SIG-M5 treated with dmso at 0.1 percent for 504 hours (cell line): ENCODE measurements around the gene GBF1.
A peak's percentile ranks its signal among the peaks of the same experiment; 100 is the strongest.

Experiments used
- DNase-seq: peaks from one replicate; lab custom pipeline; 2025; ENCODE audit not compliant: unreplicated experiment; lab: John Stamatoyannopoulos, UW

Gene GBF1

DNA sequence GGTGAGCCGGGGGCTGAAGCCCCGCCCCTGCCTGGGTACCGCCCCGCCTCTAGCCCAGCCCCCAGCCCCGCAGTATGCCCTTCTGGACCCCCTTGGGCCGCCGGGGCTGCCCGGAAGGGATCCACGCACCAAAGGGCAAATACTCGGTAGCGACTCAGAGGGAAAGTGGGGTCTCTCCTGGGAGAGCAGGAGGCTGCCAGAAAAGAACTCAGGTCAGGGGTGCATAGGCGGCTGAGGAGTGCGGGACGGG lies 176.1 kb downstream of the GBF1 start:
- no peak for DNase-seq

DNA sequence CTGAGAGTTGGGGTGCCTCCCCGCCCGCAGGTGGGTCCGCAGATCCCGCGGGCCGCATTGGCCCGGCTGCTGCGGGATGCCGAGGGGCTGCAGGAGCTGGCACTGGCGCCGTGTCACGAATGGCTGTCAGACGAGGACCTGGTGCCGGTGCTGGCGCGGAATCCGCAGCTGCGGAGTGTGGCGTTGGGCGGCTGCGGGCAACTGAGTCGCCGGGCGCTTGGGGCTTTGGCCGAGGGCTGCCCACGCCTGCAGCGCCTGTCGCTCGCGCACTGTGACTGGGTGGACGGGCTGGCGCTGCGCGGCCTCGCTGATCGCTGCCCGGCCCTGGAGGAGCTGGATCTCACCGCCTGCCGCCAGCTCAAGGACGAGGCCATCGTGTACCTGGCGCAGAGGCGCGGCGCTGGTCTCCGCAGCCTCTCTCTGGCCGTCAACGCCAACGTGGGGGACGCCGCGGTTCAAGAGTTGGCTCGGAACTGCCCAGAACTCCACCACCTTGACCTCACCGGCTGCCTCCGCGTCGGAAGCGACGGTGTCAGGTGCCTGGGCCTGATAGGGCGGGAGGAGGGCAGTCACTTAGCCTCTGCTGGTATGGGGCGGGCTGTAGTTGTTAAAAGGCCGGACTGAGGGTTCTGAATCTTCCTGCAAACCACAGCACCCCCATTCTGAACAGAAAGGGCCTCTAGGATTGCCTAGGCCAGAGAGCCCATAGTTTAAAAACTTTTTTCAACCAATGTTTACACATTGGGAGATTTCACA lies 176.6 kb downstream of the GBF1 start:
- DNase-seq: no peak

DNA sequence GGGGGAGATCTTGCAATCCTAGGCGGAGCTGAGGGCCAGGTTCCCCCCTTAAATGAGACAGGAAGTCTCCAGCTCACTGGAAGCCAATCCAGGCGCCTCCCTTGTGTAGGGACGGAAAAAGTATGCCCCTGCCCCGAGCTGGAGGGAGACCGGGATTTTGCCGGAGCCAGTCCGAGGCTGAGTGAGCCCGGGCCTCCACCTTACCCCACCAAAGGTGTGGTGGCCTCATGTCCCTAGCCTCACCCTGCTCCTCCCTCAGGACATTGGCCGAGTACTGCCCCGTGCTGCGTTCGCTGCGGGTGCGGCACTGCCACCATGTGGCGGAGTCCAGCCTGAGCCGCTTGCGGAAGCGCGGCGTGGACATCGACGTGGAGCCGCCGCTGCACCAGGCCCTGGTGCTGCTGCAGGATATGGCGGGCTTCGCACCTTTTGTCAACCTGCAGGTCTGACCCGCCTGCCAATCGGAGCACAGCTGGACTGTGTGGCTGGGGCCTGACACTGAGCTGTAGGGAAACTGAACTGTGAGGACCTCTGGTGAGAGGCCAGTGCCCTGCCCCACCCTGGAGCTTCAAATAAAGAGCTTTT lies 177.3 kb downstream of the GBF1 start:
- peak; percentile 61 for DNase-seq

DNA sequence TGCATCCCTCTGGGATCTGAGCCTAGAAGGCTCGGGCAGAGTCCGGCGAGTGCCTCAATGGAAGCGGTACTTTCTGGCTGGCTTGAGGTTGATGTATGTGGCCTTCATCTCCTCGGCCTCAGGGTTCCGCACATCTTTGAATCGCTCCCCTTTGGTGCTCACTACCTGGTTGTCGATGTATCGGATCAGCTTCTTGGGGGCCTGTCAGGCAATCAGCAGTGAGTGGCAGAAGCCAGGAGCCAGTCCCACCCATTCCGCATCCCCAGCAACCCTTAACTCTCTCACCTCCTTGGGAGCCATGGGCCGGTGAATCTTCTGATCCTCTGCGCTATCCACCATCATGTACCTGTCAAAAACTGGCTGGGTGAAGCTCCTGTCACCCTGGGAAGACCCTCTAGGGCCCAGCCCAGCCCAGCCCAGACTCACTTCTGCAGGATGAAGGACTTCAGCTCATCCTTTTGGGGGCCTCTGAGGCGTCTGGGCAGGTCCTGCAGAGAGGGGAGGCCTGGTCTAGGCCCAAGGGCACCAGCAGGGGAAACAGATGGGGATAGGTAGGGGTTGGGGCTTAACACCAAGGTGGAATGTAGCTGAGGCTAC lies 178.1 kb downstream of the GBF1 start:
- DNase-seq: no peak

DNA sequence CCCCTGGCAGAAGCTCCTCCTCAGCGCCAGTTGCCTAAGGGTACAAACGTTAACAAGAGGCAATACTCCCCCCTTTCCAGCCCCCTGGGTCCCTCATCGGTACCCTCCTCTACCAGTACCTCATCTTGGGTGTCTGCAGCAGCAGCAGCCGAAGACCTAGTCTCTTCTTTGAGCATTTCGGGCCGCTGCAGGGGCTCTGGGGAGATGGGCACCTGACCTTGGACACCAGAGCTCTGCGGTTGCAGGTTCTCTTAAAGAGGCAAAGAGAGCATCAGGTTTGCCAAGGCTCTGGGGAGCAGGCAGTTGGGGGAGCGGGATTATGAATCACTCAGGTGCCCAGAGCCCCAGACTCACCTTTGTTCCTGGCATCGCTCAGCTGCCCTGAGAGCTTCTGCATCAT lies 178.8 kb downstream of the GBF1 start:
- no peak for DNase-seq

DNA sequence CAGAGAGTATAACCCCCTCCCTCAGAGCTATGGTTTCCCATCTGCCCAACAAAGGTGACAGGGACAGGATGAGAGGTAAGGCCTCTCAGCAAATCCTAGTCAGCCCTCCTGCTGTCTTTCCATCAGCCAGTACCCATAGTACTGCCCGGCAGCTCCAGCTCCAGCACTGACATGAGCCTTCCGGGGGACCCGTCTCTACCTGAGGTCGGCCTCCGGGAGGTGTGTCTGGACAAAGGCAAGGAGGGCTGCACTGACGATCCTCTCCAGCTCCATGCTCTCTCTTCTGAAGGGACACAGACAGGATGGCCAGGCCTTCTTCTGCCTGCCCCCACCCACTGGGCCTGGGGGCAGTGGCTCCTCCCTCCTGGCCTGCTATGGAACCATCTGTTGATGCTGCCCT lies 179.6 kb downstream of the GBF1 start:
- DNase-seq: no peak

DNA sequence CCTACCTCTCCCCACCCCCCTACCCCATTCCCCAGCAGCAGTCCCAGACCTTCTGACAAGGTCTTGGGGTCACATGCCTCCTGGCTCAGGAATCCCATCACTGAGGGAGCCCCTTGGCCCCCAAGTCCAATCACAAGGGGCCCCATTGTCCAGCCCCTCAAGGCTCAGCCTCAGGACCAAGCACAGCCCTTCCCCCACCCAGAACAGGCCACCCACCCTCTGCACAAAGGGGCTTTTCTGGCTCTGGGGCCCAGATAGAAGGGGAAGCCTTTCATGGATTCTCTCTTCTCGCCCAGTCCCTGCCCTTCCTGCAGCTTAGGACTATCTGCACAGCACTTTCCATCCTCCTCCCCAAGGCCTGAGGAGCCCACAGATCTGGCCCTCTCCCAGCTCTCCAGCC lies 180.1 kb downstream of the GBF1 start:
- DNase-seq: no peak

DNA sequence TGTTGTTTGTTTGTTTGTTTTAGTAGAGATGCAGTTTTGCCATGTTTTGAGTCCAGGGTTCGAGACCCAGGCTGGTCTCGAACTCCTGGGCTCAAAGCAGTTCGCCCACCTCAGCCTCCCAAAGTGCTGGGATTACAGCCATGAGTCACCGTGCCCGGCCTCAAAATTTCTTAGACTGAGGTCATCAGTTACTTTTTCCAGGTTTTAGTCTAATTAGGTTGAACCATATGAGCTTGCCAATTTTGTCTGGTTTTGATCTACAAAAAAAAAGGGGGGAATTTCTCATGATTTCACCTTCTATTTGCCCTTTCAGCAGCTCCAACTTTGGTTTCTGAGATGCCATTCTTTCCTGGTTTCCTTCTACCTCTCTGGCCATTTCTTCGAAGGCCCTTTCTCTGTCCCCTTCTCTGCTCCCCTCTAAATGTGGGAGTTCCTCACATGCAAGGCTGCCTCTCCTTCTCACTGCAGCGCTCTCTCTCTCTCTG lies 181.5 kb downstream of the GBF1 start:
- DNase-seq: no peak

DNA sequence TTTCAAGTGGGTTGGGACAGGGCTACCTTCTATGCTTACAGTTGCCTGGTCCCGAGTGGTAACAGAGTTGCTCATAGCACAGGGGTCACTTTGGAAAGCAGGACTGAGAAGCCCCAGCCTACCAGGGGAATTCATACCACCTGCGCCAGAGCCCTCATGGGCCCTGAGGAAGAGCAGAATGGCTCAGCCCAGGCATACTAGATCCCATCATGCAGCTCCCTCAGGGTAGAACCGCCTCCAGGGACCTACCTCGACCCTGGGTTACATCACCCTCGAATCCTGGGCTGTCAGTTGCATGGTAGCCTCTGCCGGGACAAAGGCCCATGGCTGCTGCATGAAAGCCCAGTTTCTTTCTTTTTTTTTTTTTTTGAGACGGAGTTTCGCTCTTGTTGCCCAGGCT lies 184.1 kb downstream of the GBF1 start:
- DNase-seq: no peak

DNA sequence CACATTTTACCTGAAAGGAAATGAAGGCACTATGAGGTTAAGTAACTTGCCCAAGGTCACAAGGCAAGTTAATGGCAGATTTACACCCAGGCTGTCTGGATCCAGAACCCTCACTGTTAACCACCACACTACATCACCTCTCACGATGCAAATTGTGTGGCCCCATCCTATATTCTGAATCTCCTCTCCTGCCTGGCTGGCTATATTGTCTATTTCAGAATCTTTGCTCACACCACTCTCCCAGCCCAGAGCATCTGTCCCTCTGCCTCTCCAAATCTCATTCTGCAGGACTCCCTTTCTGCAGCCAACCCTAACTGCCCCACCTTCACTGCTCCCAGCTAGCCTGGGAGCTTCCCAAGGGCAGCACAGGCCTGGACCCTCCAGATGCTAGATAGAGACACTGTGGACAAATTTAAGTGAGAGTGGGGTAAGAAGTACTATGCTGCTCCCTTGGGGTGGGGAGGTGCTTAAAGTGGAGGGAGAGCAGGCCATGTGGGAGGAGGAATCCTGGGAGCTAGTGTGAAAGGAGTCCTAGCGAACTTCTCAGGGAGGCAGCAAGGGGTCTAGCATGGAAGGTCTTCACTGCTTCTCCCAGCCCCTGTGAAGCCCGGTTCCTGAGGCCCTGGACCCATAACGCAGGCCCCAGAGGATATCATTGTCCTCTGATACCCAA lies 186.3 kb downstream of the GBF1 start:
- peak; percentile 38 for DNase-seq
